Stimulated activated memory B cell treated with anti-CD40 and anti-IgM and Interleukin-4, amounts not matched to agents 10 μg/mL and 1 μg/mL and 100 μg/mL, for 72 hours (primary cell): ENCODE results near the gene COBL.

ENCODE experiments used
- ATAC-seq: fragments of 150-1000 bp; cut with Tn5 transposase; 2 replicates; pipeline ENCODE4 v1.10.0; 2021
- H3K27ac Mint-ChIP-seq: one replicate; pipeline ENCODE4 v1.8.0; 2022; ENCODE audit warnings: mild to moderate bottlenecking, mixed read lengths
- H3K27me3 Mint-ChIP-seq: one replicate; pipeline ENCODE4 v1.8.0; 2022; ENCODE audit warnings: mixed read lengths
- H3K36me3 Mint-ChIP-seq: one replicate; pipeline ENCODE4 v1.8.0; 2022; ENCODE audit warnings: mixed read lengths
- H3K4me1 Mint-ChIP-seq: one replicate; pipeline ENCODE4 v1.8.0; 2022; ENCODE audit warnings: mixed read lengths
- H3K4me3 Mint-ChIP-seq: one replicate; pipeline ENCODE4 v1.8.0; 2022; ENCODE audit warnings: mild to moderate bottlenecking, moderate library complexity, mixed read lengths
- H3K9me3 Mint-ChIP-seq: one replicate; pipeline ENCODE4 v1.8.0; 2022; ENCODE audit warnings: mixed read lengths

The COBL gene

DNA sequence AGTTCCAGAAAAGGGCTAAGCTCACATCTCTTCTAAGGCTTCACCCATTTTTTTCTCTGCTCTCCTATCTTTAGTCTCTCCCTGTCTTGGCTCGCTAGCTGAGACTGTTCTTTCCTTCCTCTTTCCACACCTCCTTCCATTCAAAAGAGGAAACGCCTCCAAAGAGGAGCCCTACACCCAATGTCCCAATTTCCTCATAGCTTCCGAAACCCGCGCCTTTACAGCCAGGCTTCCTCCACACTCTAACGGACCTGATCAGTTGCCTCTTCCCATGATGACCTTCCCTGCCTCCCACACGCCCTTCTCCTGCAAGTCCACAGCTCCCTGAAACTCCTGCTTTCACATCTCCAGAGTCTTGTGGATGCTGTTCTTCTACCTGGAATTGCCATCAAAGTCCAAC, 71.7 kb downstream of the COBL start:
- Mint-ChIP-seq H3K4me3 (no peak overlapping the region), H3K9me3 (no peaks in the 10 kb centered on the region), H3K27me3 (no peaks in the 10 kb centered on the region), H3K4me1 (no peaks in the 10 kb centered on the region), H3K27ac (no peak overlapping the region), H3K36me3 (no peaks in the 10 kb centered on the region)
- ATAC-seq: no peak

GRCh38 chr7:51244053-51244452, 72.6 kb downstream of the COBL start:
- Mint-ChIP-seq H3K27me3 (no peaks in the 10 kb centered on the region), H3K4me3 (no peak overlapping the region), H3K36me3 (no peaks in the 10 kb centered on the region), H3K4me1 (no peaks in the 10 kb centered on the region), H3K9me3 (no peaks in the 10 kb centered on the region), H3K27ac (no peak overlapping the region)
- no peak for ATAC-seq

GRCh38 chr7:51243631-51244030, 73.0 kb downstream of the COBL start:
- no peaks in the 10 kb centered on the region for H3K4me1 Mint-ChIP-seq
- H3K4me3 Mint-ChIP-seq: no peak overlapping the region
- no peaks in the 10 kb centered on the region for H3K9me3 Mint-ChIP-seq
- ATAC-seq: no peak
- no peaks in the 10 kb centered on the region for H3K36me3 Mint-ChIP-seq
- no peaks in the 10 kb centered on the region for H3K27me3 Mint-ChIP-seq
- no peak overlapping the region for H3K27ac Mint-ChIP-seq

DNA sequence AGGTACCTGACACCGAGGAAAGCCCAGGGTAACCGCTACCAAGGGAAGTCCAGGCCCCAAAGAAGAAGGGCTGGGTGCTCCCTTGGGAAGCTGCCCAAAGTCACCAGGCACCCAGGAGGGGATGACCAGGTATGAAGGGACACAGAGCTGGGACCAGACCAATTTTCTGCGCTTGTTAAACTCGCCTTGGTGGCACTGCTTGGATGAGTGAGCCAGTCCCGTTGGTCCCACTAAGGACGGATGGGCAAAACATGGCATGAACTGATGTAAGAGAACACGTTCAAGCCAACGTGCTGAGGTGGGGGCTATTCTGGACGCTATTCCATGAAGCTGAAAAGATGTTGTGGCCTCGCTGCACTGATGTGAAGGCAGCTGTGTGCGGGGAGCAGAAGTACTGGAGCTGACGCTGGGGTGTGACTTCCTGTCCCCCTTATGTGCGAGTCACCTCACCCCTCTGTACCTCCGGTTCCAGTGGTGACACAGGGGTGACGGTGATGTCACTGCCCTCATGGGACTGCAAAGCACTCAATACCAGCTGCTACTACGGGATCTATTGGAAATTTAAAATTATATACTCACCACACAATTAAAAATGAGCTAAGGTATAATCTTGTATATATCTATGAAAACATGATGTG, 73.6 kb downstream of the COBL start:
- H3K27me3 Mint-ChIP-seq: no peaks in the 10 kb centered on the region
- ATAC-seq: no peak
- no peaks in the 10 kb centered on the region for H3K9me3 Mint-ChIP-seq
- no peak overlapping the region for H3K27ac Mint-ChIP-seq
- no peaks in the 10 kb centered on the region for H3K36me3 Mint-ChIP-seq
- H3K4me3 Mint-ChIP-seq: no peak overlapping the region
- H3K4me1 Mint-ChIP-seq: no peaks in the 10 kb centered on the region

DNA sequence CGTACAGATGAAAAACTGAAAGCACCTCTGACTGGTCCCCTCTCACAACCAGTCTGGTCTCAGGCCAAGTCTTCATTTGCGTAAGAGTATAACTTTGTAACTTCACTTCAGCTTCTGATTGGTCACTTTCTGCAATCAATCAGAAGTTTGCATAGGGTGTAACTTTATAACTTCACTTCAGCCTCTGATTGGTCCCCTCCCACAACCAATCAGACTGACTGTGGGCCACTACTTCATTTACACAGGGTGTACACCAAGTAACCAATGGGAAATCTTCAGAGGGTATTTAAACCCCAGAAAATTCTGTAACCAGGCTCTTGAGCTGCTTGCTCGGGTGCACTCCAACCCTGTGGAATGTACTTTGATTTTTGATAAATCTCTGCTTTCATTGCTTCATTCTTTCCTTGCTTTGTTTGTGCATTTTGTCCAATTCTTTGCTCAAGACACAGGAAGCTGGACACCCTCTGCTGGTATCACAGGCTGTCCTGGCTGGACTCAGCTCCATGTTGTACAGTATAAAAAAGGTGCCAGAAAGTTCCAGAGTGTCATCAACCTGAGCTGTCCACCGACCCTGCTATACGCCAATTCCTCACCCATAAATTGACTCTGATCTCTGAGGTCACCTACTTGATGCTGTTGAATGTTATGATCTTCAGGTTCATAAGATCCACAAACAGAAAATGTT, 74.5 kb downstream of the COBL start:
- Mint-ChIP-seq H3K27ac (no peak overlapping the region), H3K4me3 (no peak overlapping the region), H3K36me3 (no peaks in the 10 kb centered on the region), H3K27me3 (no peaks in the 10 kb centered on the region), H3K4me1 (no peaks in the 10 kb centered on the region), H3K9me3 (no peaks in the 10 kb centered on the region)
- ATAC-seq: no peak

GRCh38 chr7:51240868-51241267, 75.7 kb downstream of the COBL start:
- H3K36me3 Mint-ChIP-seq: no peaks in the 10 kb centered on the region
- no peaks in the 10 kb centered on the region for H3K27me3 Mint-ChIP-seq
- H3K27ac Mint-ChIP-seq: no peak overlapping the region
- no peaks in the 10 kb centered on the region for H3K9me3 Mint-ChIP-seq
- H3K4me1 Mint-ChIP-seq: no peaks in the 10 kb centered on the region
- no peak for ATAC-seq
- H3K4me3 Mint-ChIP-seq: no peak overlapping the region

- Mint-ChIP-seq H3K27ac (no peak overlapping the region), H3K4me1 (no peaks in the 10 kb centered on the region), H3K27me3 (no peaks in the 10 kb centered on the region), H3K36me3 (no peaks in the 10 kb centered on the region), H3K4me3 (no peak overlapping the region), H3K9me3 (no peaks in the 10 kb centered on the region)
- no peak for ATAC-seq
Observed at GRCh38 chr7:51239691-51240090, 76.9 kb downstream of the COBL start.

GRCh38 chr7:51238981-51239495, 77.6 kb downstream of the COBL start:
- ATAC-seq: no peak
- no peaks in the 10 kb centered on the region for H3K36me3 Mint-ChIP-seq
- H3K4me1 Mint-ChIP-seq: no peaks in the 10 kb centered on the region
- no peaks in the 10 kb centered on the region for H3K9me3 Mint-ChIP-seq
- no peak overlapping the region for H3K27ac Mint-ChIP-seq
- H3K27me3 Mint-ChIP-seq: no peaks in the 10 kb centered on the region
- no peak overlapping the region for H3K4me3 Mint-ChIP-seq

DNA sequence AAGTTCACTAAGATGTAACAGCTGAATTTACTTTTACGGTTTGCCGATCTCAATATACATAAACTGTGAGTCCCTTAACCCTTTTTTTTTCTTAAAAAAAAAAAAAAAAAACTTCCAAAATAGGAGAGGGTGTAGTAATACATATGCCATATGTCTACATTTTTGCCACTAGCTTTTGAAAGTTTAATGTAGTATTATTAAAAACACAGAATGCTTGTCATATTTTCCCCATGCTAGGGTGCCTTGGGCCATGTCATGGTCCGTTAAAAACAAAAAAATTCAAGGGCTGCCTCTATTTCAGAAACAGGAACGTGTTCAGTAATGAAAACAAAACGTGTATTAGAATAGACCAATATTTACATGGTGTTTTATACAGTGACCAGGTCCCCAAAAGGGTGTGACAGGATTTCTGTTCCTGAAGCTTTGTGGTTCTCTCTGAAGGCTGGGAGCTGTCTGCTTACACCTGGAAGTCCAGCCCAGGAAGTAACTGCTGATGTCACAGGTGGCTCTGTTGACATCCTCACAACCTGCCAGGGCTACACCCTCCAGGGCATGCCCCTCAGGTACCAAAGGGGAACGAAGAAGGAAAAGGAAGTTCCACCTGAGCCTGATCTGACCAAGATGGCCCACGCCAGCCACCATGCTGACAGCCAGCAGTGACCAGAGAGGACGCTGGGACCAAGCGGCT, 79.0 kb downstream of the COBL start:
- Mint-ChIP-seq H3K9me3 (no peaks in the 10 kb centered on the region), H3K27me3 (no peaks in the 10 kb centered on the region), H3K36me3 (no peaks in the 10 kb centered on the region), H3K4me1 (no peaks in the 10 kb centered on the region), H3K4me3 (no peak overlapping the region), H3K27ac (no peak overlapping the region)
- no peak for ATAC-seq

- Mint-ChIP-seq H3K27ac (no peak overlapping the region), H3K36me3 (no peaks in the 10 kb centered on the region), H3K27me3 (no peaks in the 10 kb centered on the region), H3K4me3 (no peak overlapping the region), H3K9me3 (no peaks in the 10 kb centered on the region), H3K4me1 (no peaks in the 10 kb centered on the region)
- ATAC-seq: no peak
Observed at GRCh38 chr7:51236470-51237132, 80.0 kb downstream of the COBL start.

DNA sequence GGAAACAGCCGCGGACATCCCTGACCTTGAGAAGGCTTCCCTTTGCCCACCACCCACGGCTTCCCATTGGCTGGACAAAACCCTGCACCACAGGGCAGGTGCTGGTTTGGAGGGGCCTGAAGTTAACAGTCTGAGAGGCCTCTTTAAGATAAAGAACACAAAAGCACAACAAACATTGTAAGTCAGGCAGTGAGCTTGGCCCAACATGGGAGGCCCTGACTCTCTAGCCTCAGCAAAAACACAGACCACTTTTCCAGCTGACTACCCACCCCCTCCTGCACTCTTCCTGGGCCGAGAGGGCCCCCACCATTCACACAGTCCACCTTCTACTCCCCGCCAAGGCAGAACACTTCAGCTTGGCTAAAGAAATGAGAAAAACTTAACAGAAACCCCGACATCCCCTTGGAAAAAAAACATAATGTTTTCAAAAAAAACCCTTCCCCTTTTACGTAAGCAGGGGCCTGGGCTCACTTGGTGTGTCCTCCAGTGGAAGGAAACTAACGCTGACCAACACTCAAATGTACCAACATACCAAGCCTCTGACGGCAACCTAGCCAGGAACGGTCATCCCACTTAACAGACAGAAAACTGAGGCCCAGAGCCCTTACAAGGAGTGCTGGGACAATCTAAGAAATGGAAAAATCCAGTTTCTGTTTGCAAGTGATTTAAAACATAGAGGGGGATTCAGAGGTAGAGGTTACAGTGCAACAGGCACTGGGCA, 80.9 kb downstream of the COBL start:
- no peaks in the 10 kb centered on the region for H3K27me3 Mint-ChIP-seq
- no peak overlapping the region for H3K4me3 Mint-ChIP-seq
- no peaks in the 10 kb centered on the region for H3K4me1 Mint-ChIP-seq
- no peaks in the 10 kb centered on the region for H3K9me3 Mint-ChIP-seq
- H3K27ac Mint-ChIP-seq: no peak overlapping the region
- no peaks in the 10 kb centered on the region for H3K36me3 Mint-ChIP-seq
- no peak for ATAC-seq

GRCh38 chr7:51234609-51235308, 81.8 kb downstream of the COBL start:
- H3K36me3 Mint-ChIP-seq: no peaks in the 10 kb centered on the region
- no peak for ATAC-seq
- H3K27ac Mint-ChIP-seq: no peak overlapping the region
- no peaks in the 10 kb centered on the region for H3K9me3 Mint-ChIP-seq
- no peak overlapping the region for H3K4me3 Mint-ChIP-seq
- H3K4me1 Mint-ChIP-seq: no peaks in the 10 kb centered on the region
- H3K27me3 Mint-ChIP-seq: no peaks in the 10 kb centered on the region

- H3K9me3 Mint-ChIP-seq: no peaks in the 10 kb centered on the region
- H3K27me3 Mint-ChIP-seq: no peaks in the 10 kb centered on the region
- no peaks in the 10 kb centered on the region for H3K4me1 Mint-ChIP-seq
- H3K27ac Mint-ChIP-seq: no peak overlapping the region
- H3K4me3 Mint-ChIP-seq: no peak overlapping the region
- H3K36me3 Mint-ChIP-seq: no peaks in the 10 kb centered on the region
- ATAC-seq: no peak
Observed at GRCh38 chr7:51234139-51234538, 82.5 kb downstream of the COBL start.

GRCh38 chr7:51233374-51233773, 83.2 kb downstream of the COBL start:
- ATAC-seq: no peak
- no peak overlapping the region for H3K4me3 Mint-ChIP-seq
- no peaks in the 10 kb centered on the region for H3K27me3 Mint-ChIP-seq
- H3K36me3 Mint-ChIP-seq: no peaks in the 10 kb centered on the region
- no peak overlapping the region for H3K27ac Mint-ChIP-seq
- H3K9me3 Mint-ChIP-seq: no peaks in the 10 kb centered on the region
- no peaks in the 10 kb centered on the region for H3K4me1 Mint-ChIP-seq
